Midbrain (tissue), 1 donor: ENCODE results near the gene VAMP5.
"Not testable (repeated sequence)": the region's sequence is repeated elsewhere in the genome, so short reads cannot be mapped to it uniquely, and the experiment has no call there.

Experiments
- DNase-seq: peaks from one replicate; lab custom pipeline; 2025; lab: John Stamatoyannopoulos, UW

The VAMP5 gene

DNA sequence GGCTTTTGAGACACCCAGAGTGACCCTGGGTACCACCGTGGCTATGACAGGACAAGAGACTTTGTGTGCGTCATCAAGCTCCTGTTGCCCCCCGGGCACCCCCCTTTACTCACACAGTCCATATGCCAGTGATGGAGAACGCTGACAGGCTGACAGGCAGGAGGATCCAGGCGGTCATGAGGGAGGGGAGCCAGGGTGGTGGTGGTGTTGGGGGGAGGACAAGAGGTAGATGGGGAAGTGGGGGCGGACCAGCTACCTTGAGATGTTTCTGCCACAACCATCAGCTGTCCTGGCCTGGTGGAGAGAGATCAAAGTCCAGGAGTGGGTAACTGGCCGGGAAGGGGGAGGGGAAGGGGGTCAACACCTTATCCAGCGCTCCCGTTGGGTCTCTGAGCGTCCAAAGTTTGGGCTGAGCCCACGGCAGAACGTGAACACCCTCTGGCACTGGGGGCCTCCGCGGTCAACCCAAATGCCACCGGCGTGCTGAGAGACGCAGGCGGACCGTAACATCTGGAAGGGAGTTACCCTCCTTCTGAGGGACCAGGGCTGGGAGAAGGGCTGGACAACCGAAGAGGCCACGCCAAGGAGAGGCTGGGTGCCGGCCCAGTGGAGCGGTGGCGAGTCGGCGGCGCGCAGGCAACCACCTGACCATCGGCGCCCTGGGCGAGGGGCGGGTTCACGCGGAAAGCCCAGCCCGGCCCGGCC lies 17.7 kb downstream of the VAMP5 start:
- DNase-seq: peak; percentile 75

DNA sequence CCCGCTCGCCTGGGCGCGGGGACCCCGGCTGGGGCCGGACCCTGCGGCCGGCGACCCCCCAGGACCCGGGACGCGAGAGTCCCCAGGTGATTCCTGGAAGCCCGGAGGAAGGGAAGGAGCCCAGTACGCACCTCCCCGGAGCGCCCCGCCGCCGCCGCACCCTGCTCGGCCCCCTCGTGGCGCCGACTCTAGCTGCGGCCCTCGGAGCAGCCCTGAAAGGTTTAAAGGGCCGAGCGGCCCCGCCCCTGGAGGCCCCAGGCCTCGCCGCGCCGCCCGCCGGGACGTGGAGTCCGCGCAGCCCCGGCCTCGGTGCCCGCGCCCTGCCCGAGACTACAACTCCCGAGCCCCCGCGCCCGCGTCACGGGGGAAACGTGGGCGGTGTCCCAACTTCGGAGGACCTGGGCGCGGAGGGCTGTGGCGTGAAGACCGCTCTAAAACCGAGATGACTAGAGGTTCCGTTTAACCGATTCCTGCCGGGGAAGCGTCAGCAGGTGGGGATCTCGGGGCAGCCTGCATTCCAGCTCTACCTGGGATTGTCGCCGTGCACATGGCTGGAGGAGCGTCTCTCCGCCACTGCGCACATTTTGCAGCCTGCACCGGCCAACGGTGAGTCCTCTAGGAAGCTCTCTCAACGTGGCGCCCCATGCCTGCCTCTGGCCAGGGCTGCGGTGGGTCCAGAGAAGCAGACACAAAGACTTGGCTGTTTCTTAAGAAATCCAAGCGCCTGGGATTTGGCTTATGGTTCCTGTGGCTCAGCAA lies 18.4 kb downstream of the VAMP5 start, which contains the start of gene TMEM150A:
Gene TMEM150A, minus strand, starts transcription at position 223 of the 759 bp plus-strand sequence. CDS start 750 bp downstream, outside the sequence.
- DNase-seq: peak; percentile 93

DNA sequence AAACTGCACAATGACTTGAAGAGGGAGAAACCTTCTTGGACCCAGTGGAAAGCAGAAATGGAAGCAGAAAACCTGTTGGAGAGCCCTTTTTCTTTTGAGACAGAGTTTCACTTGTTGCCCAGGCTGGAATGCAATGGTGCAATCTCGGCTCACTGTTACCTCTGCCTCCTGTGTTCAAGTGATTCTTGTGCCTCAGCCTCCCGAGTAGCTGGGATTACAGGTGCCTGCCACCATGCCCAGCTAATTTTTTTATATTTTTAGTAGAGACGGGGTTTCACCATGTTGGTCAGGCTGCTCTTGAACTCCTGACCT lies 19.9 kb downstream of the VAMP5 start:
- DNase-seq: not testable (repeated sequence)

DNA sequence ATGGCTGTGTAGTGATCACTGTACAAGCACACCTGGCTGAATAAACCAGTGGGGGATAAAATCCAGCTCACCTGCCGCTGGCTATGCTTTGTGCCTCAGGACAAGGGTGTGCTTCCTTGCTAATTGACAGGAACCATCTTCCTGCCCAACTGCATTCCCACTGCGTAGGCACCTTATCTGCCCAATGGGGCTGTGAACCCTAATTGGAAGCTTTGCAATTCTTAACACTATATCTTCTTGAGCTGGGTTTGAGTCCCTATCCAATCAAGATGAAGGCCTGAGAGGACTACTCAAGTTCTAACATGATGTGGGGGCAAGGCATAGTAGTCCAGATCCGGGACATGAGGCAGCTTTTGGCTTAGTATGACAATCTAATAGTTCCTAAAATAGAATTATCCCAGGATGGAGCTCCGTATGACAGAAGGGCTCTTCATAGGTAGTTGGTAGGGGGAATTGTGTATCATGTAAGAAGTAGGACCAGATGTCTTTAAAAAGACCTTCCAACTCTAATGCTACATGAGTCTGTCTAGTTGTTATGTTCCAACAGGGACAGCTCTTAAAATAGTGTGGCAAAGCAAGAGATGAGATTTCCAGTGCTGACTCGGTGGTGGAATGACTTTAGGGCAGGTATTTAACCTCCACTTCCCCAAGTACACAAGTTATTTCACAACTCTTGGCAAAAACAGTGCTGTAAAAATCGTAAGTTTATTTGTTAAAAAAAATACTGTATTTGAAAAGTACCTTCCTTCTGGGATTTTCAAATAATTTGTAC lies 20.5 kb downstream of the VAMP5 start:
- DNase-seq: no peak

DNA sequence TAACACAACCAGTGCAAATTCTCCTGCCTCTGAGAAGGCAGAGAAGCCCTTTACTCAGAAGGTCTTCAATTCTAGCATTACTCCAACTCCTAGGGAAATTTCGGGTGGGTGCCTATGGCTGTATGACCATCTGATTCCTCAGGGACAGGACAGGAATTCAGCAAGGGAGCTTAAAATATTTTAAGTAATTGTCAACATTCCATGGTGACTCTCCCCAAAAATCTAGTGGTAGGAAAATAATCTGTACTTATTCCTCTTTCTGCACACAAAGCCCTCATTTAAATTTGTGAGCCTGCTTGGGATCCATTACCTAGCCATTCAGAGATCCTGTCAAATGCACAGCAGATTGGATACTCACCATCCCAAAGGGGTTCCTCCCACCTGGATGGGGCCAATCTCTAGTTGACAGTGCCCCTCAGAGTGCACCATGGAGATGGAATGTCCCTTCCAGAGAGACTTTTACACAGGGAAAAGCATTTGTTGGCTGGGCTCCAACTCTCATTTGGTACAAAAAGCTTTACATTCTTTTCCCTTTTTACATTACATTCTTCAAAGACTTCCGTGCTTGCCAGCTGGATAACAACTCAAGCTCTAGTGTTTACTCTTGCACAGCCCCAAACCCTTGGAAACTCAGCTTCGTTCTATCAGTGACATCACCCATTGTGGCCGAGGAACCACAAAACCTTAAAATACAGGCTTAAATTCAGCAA lies 21.3 kb downstream of the VAMP5 start:
- DNase-seq: no peak

DNA sequence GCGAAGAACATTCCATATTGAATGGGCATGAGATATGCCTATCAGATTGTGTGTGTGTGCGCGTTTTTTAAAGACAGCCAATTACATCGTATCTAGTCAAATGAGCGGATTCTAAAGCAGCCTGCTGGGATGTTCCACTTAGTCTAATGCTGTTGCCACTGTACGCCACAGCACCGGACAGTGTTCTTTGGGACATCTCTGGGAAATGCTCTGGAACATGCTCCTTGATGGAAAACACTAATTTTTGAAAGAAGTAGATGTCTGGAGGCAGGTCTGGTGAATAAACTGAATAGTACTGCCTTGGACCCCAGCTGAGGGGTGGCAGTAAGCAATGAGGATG lies 21.9 kb downstream of the VAMP5 start:
- DNase-seq: no peak

DNA sequence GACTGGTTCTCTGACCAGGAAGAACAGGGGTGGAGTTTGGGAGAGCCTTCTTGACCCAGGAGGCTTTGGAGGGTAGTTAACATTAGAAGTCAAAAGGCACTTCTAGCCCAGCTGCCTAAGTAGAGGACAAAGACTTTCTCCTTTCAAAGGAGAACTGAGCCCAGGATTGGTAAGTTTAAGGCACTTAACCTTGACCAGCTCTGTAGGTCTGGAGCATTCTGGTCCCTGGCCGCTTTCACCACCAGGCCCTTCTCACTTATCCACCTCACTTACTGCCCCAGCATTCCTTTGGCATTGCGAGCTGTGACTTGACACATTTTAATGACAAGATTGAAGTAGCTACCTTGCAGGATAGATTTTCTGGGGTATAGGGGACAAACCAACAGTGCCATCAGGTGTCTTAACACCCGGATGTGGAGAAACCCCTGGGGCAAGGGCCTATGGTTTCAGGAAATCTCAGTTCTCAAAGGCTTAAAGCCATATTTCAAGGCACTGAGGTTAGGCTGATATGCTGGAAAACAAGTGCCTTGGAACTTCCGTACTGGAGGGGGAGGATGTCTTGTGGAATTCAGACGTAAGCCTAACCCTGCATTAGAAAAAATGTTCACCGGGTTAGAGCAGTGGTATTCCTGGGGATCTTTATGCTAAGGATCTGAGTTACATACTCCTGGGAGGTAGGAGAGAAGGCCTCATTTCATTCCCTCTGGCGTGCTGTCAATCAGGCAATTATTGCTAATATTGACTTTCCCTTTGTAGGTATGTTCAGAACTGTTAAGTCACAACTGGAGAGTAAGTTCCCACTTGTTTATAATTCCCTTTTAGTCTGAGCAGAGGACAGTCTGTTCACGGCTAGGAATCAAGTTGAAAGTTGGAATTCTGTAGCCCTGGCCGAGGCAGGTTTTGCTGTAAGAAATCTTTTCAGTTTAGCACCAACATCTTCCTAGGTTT lies 23.3 kb downstream of the VAMP5 start:
- DNase-seq: no peak

DNA sequence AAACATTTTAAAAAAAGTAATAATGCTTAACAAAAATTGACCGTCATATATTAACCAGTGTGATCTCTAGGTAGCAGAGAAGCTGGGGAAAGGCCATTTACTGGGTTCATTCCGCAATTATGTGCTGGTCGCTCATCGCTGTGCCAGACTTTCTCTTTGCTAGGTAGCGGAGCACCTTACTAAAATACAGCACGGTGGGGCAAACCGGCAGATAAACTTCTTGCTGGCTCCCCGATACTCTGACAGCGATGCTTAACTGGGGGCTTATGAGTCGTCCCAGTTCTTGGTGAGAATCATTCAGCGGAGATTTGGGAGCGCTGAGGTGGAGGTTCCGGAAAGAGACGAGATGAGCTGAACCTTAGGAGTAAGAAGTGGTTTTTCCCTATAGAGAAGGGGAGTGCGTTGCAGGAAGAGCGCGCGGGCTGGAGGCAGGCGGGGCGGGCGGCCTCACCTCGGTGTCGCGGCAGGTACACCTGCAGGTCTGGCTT lies 27.0 kb downstream of the VAMP5 start:
- DNase-seq: no peak

DNA sequence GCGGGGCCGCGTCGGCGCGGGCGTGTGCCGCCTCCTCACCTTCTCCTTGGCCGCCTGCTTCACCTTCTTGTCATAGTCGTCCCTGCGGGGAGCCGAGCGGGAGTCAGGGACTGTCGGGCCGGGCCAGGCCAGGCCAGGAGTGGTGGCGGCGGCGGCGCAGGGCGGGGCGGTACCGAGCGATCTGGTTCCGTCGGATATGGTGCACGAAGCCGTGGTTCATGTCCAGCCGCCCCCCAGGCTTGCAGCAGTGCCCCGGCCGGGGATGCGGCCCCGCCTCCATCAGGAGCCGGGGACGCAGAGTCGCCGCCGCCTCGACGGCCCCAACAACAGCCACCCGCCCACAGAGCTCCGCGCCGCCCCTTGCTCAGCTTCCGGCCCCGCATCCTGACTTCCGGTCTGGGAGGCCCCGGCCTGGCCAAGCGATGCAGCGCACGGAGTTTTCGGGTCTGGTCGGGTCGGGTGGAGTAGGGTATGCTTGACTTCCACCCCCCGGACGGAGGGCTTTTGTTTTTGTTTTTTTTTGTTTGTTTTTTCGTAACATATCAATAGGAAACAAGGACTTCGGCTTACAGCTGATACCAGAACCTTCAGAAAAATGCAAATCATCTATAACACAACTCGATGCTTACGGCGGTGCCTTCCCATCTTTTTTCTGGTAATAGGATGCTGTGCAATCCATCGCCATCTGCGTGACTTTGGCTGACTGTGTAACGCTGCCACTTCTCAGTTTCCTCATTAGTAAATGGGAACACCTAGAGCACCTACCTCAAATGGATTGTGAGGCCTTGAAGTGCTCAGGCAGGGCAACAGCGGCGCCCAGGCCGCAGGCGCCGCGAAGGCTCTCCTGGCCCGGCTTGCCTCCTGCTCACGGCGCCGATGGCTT lies 27.7 kb downstream of the VAMP5 start, which contains the start of gene C2orf68:
Gene C2orf68, minus strand, starts transcription at position 362 of the 883 bp plus-strand sequence. Its CDS starts 82 bp downstream, at position 280.
- DNase-seq: peak; percentile 93

DNA sequence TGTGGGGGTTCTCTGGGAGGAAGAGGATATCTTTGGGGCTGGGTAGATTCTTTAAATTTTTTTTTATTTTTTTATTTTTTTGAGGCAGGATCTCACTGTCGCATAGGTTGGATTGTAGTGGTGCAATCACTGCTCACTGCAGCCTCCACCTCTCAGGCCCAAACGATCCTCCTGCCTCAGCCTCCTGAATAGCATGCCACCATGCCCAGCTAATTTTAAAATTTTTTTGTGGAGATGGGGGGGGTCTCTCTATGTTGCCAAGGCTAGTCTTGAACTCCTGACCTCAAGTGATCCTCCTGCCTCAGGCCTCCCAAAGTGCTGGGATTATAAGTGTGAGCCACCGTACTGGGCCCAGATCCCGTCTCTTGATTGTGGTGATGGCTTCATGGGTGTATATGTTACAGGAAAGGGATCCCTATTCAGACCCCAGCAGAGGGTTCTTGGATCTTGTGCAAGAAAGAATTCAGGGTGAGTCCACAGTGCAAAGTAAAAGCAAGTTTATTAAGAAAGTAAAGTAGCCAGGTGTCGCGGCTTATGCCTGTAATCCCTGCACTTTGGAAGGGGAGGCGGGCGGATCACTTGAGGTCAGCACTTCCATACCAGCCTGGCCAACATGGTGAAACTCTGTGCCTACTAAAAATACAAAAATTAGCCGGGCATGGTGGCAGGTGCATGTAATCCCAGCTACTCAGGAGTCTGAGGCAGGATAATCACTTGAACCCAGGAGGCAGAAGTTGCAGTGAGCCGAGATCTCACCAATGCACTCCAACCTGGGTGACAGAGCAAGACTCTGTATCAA lies 29.7 kb downstream of the VAMP5 start:
- DNase-seq: no peak

DNA sequence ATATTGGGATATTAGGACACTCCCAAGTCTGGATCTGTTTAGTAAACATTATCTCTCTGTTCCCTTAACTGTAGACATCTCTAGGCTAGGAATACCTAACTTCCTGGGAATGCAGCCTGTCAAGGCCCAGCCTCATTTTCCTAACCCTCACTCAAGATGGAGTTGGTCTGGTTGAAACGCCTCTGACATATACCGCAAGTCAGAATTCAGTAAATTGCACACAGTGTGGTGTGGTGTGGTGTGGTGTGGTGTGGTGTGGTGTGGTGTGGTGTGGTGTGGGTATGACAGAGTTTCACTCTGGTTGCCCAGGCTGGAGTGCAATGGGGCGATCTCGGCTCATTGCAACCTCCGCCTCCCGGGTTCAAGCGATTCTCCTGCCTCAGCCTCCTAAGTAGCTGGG lies 30.5 kb downstream of the VAMP5 start:
- not testable (repeated sequence) for DNase-seq

DNA sequence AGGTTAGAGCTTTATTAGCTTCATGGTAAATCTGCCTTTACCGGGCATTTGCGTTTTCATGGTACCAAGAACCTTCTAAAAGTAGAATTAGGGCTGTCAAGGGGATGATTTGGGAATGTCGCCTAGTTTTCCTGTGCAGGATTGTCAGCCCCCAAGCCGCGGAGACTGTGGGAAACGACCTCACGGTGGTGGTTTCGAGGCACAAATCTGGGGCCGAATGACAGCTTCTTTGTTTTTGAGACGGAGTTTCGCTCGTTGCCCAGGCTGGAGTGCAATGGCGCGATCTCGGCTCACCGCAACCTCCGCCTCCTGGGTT lies 31.1 kb downstream of the VAMP5 start:
- no peak for DNase-seq

DNA sequence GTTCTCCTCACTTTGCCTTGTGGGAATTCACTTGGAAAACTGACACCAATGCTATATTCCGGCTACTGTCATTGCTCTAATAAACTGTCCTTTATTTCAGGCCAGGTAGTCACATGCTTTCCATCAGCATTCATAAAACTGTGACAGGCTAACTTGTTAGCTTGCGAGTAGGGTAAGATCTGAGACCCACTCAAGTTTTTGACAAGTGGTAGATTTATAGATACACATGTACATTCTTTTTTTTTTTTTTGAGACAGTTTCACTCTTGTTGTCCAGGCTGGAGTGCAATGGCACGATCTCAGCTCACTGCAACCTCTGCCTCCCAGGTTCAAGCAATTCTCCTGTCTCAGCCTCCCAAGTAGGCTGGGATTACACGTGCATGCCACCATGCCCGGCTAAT lies 33.5 kb downstream of the VAMP5 start:
- not testable (repeated sequence) for DNase-seq

DNA sequence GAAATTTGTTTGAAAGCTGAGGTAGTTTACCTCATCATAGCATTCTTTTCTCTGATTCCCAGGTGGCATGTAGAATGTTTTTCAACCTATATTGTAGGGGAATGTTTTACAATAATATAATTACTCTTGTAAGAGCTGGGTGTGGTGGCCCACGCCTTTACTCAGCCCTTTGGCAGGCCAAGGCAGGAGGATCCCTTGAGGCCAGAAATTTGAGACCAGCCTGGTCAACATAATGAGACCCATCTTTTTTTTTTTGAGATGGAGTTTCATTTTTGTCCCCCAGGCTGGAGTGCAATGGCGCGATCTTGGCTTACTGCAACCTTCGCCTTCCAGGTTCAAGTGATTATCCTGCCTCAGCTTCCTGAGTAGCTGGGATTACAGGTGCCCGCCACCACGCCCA lies 35.4 kb downstream of the VAMP5 start:
- no peak for DNase-seq

DNA sequence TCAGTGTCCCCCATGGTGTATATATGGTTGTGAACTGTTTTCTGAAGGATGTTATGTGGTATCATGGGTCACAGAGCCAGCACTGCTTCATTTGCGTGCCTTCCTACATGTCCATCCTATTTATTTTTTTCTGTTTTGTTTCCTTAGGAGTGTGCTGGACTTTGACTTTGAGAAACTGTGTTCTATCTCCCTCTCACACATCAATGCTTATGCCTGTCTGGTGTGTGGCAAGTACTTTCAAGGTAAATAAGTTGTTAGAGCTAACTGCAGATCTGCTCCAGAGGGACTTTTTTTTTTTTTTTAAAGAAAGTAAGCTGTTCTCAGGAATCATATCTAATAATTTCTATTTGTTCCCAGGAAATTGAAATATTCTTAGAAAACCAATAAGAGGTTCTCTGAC lies 37.1 kb downstream of the VAMP5 start:
- DNase-seq: no peak

DNA sequence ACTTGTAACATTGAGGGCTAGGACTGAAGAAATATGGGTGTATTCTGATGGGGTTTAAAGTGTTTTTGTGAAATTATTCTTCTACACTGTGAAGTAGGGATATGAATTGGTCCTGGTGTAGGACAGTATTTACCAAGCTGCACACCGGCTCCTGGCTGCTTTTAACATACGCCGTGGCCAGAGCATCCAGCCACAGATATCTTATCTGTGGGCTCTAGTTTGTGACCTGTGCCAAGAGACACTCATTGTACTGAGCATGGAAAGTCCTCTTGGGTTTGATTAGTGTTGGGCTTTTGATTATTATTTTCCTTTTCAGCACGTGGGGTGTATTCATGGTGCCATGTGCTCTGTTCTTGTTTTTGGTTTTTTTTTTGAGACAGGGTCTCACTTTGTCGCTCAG lies 39.8 kb downstream of the VAMP5 start:
- DNase-seq: no peak

DNA sequence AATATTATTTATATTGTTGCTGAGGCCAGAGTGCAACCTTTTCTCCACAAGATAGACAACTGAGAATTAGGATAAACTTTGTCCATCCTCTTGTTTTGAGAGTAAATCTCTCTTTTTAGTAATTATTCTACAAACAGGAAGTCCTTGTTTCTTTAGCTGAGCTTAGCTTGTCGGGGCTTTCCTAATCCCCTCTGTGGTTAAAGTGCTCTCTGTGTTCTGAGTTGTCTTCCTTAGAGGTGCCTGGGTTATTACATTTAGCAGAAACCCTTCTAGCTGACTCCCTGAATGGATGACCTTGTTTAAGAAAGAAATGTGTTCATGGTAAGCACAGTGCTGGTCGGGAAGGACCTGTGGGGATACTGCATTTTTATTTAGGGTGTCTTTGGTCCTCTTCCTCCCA lies 44.4 kb downstream of the VAMP5 start:
- DNase-seq: no peak

DNA sequence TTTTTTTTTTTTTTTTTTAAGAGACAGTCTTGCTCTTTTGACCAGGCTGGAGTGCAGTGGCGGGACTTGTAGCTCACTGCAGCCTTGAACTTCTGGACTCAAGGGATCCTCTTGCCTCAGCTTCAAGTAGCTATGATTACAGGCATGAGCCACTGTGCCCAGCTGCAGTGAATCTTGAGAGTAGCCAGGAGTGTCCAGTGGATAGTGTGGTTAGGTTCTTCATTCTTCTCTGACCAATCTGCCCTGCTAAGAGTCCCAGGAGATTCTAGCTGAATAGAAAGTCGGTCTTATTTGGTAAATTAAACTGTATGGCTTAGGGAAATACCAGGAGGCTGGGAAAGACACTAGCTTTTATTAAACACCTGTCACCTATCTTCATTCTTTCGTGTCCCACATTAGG lies 47.1 kb downstream of the VAMP5 start:
- DNase-seq: no peak

DNA sequence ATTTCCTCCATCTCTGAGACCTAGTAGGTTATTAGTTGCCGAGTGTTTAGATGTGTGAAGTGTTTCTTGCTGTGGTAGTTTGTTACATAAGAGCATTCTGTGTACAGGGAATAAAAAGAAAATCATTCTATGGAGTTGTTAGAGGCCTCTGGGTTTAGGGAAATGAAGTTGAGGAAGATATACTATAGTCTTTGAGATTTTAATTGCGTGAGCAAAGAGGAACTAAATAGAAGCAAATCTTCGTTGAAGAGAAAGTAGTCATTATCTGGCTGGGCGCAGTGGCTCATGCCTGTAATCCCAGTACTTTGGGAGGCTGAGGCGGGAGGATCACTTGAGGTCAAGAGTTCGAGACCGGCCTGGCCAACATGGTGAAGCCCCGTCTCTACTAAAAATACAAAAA lies 50.8 kb downstream of the VAMP5 start:
- no peak for DNase-seq
